ENCODE data around the gene HLTF.

DNA sequence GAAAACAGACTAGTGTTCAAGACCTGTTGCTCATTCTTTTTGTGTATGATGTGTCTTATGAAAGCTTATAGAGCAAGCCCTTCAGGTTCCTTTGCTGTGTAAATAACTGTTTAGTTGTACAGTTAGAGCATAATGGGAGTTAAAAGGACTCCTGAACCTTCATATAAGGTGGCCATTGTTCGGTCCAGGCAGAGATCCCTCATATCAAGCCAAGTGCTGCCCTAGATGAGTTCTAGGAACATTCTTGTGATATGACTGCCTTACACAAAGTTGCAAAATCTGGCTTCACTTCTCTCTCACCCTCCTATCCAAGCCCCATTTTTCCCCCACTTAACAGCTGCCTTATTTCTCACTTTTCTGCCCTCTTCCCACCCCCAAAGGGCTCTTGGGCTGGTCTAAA, 68.1 kb downstream of the HLTF start:
- no peak for TF ChIP-seq CTCF (IDR thresholded peaks at IDR 0.05)
- no peak for TF ChIP-seq POLR2A (IDR thresholded peaks at IDR 0.05)
